Progenitor cell of endocrine pancreas (in vitro differentiated cells): Measurements from ENCODE around the gene EEIG2. TPM values are rescaled to one million over a fixed set of nuclear protein-coding genes. Genes with fewer than 3 reads are reported as not detected.
"Not testable (repeated sequence)": the region's sequence is repeated elsewhere in the genome, so short reads cannot be mapped to it uniquely, and the experiment has no call there.

Source experiments
- DNase-seq: peaks from one replicate; pipeline ENCODE4 v3.0.0; 2021; ENCODE audit warnings: low spot score; ENCODE audit not compliant: unreplicated experiment
- H3K27ac Mint-ChIP-seq: 2 replicates; pipeline ENCODE4 v1.8.0; 2021; ENCODE audit warnings: mild to moderate bottlenecking, moderate library complexity, mixed read lengths
- H3K27me3 Mint-ChIP-seq: 2 replicates; pipeline ENCODE4 v1.8.0; 2021; ENCODE audit warnings: mixed read lengths
- H3K36me3 Mint-ChIP-seq: 2 replicates; pipeline ENCODE4 v1.8.0; 2022; ENCODE audit warnings: mixed read lengths; ENCODE audit not compliant: insufficient read depth
- H3K4me1 Mint-ChIP-seq: 2 replicates; pipeline ENCODE4 v1.8.0; 2021; ENCODE audit warnings: low read depth, mixed read lengths
- H3K4me3 Mint-ChIP-seq: 2 replicates; pipeline ENCODE4 v1.8.0; 2021; ENCODE audit warnings: low read depth, mild to moderate bottlenecking, moderate library complexity, mixed read lengths
- H3K9me3 Mint-ChIP-seq: 2 replicates; pipeline ENCODE4 v1.8.0; 2021; ENCODE audit warnings: low read depth, mixed read lengths
- total RNA-seq: library from RNA; stranded (reverse); gene quantifications from 2 replicates; pipeline ENCODE4 v1.2.1, GENCODE V29; 2021
- TF ChIP-seq, protein P1 (sequence below): fragments of 200-600 bp; sonication (generic); IDR thresholded peaks from one replicate; pipeline ENCODE4 v1.5.0; 2021; ENCODE audit warnings: antibody characterized with exemption, mild to moderate bottlenecking; ENCODE audit not compliant: unreplicated experiment

EEIG2 gene
- total RNA-seq, 1 donor from 2014 or later: 6.8 TPM

- Mint-ChIP-seq H3K36me3 (no peaks in the 10 kb centered on the region), H3K4me1 (peaks cover 8% of the 10 kb centered on the region), H3K27me3 (no peaks in the 10 kb centered on the region), H3K4me3 (no peak overlapping the region), H3K9me3 (peaks cover 8% of the 10 kb centered on the region), H3K27ac (no peak overlapping the region)
- DNase-seq: no peak
- TF ChIP-seq, protein P1, sequence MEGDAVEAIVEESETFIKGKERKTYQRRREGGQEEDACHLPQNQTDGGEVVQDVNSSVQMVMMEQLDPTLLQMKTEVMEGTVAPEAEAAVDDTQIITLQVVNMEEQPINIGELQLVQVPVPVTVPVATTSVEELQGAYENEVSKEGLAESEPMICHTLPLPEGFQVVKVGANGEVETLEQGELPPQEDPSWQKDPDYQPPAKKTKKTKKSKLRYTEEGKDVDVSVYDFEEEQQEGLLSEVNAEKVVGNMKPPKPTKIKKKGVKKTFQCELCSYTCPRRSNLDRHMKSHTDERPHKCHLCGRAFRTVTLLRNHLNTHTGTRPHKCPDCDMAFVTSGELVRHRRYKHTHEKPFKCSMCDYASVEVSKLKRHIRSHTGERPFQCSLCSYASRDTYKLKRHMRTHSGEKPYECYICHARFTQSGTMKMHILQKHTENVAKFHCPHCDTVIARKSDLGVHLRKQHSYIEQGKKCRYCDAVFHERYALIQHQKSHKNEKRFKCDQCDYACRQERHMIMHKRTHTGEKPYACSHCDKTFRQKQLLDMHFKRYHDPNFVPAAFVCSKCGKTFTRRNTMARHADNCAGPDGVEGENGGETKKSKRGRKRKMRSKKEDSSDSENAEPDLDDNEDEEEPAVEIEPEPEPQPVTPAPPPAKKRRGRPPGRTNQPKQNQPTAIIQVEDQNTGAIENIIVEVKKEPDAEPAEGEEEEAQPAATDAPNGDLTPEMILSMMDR: no peak
Measured at GRCh38 chr1:108537976-108538375, 21.9 kb upstream of the EEIG2 start.

GRCh38 chr1:108540977-108541376 is 18.9 kb upstream of the EEIG2 start:
- Mint-ChIP-seq H3K9me3 (peaks cover 3% of the 10 kb centered on the region), H3K4me1 (no peaks in the 10 kb centered on the region), H3K4me3 (no peak overlapping the region), H3K36me3 (no peaks in the 10 kb centered on the region), H3K27me3 (no peaks in the 10 kb centered on the region), H3K27ac (no peak overlapping the region)
- TF ChIP-seq, protein P1: no peak
- DNase-seq: no peak

DNA sequence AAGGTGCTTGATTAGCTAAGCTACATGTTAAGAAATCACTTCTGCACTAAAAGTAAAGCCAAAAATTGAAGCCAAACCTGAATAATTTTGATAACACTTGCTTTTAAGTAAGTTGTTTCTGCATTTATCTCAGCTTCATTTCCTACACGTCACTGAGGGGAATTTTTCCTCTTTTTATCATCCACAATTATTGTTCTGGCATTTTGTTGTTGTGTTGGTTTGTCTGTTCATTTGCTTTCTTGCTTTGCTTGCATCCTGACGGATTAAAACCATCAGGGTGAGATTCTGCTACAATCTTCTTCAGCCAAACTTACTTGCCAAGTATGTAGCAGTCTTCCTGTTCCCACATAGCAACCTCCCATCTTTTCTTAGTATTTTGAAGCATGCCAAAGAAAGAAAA is 18.0 kb upstream of the EEIG2 start:
- Mint-ChIP-seq H3K4me1 (no peaks in the 10 kb centered on the region), H3K27ac (no peak overlapping the region), H3K4me3 (no peak overlapping the region), H3K36me3 (no peaks in the 10 kb centered on the region), H3K9me3 (peaks cover 3% of the 10 kb centered on the region), H3K27me3 (no peaks in the 10 kb centered on the region)
- TF ChIP-seq, protein P1: no peak
- no peak for DNase-seq

DNA sequence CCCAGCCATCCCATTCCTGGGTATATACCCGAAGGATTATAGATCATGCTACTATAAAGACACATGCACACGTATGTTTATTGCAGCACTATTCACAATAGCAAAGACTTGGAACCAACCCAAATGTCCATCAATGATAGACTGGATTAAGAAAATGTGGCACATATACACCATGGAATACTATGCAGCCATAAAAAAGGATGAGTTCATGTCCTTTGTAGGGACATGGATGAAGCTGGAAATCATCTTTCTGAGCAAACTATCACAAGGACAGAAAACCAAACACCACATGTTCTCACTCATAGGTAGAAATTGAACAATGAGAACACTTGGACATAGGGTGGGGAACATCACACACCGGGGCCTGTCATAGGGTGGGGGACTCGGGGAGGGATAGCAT is 12.4 kb upstream of the EEIG2 start:
- H3K27me3 Mint-ChIP-seq, H3K36me3 Mint-ChIP-seq: not testable (repeated sequence)

DNA sequence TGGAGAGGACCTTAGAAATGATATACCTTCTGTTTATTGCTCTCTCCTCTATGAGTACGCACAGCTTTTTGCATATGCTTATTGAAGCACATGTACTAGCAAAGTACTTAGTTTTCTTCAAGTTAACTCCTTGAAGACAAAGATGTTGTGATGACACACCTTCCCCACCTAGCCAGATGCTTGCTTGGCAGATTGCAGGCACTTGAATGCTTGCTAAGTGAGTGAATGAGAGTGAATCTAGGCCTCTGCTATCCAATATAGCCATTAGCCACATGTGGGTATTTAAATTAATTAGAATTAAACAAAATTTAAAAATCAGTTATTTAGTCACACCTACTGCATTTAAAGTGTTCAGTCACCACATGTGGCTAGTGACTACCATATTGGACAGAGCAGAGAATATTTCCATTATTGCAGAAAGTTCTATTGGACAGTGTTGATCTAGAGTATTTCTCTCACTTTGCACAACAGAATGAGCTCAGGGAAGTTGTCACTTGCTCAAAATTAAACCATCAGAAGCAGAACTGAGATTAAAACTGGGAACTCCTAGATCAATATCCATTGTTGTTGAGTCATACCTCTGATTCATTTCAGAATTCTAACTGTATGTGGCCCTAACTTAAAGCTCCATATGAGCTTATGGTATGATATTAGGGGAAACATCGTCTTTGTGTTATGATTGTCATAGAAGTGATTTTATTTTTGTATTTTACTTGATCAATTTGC is 8.6 kb upstream of the EEIG2 start:
- Mint-ChIP-seq H3K4me3 (no peak overlapping the region), H3K9me3 (peaks cover 3% of the 10 kb centered on the region), H3K27me3 (no peaks in the 10 kb centered on the region), H3K4me1 (no peaks in the 10 kb centered on the region), H3K36me3 (no peaks in the 10 kb centered on the region), H3K27ac (no peak overlapping the region)
- DNase-seq: no peak
- TF ChIP-seq, protein P1: no peak

More for the DNA sequence above, 12.4 kb upstream of the EEIG2 start:
- DNase-seq, H3K27ac Mint-ChIP-seq, H3K9me3 Mint-ChIP-seq, H3K4me3 Mint-ChIP-seq, H3K4me1 Mint-ChIP-seq: not testable (repeated sequence)

- no peaks in the 10 kb centered on the region for H3K27me3 Mint-ChIP-seq
- no peaks in the 10 kb centered on the region for H3K4me1 Mint-ChIP-seq
- DNase-seq: no peak
- H3K36me3 Mint-ChIP-seq: no peaks in the 10 kb centered on the region
- H3K9me3 Mint-ChIP-seq: no peaks in the 10 kb centered on the region
- H3K4me3 Mint-ChIP-seq: no peak overlapping the region
- H3K27ac Mint-ChIP-seq: no peak overlapping the region
- TF ChIP-seq, protein P1: no peak
Measured at GRCh38 chr1:108553905-108554304, 6.0 kb upstream of the EEIG2 start.
